A549 treated with Mapracorat at 1 μM for 4 hours (cell line): Measurements from ENCODE around the gene AKR7A3. TPM values are rescaled to one million over a fixed set of nuclear protein-coding genes. Genes with fewer than 3 reads are reported as not detected.

Experiments
- total RNA-seq: library from RNA; stranded (reverse); fragments of 200-300 nt; extraction: Qiagen RNA extraction; gene quantifications from 5 replicates; pipeline ENCODE4 v1.2.3, GENCODE V29; 2022

AKR7A3 gene
- total RNA-seq, result 0.09 to 0.32 TPM (median 0.12 TPM) in 5 replicates

DNA sequence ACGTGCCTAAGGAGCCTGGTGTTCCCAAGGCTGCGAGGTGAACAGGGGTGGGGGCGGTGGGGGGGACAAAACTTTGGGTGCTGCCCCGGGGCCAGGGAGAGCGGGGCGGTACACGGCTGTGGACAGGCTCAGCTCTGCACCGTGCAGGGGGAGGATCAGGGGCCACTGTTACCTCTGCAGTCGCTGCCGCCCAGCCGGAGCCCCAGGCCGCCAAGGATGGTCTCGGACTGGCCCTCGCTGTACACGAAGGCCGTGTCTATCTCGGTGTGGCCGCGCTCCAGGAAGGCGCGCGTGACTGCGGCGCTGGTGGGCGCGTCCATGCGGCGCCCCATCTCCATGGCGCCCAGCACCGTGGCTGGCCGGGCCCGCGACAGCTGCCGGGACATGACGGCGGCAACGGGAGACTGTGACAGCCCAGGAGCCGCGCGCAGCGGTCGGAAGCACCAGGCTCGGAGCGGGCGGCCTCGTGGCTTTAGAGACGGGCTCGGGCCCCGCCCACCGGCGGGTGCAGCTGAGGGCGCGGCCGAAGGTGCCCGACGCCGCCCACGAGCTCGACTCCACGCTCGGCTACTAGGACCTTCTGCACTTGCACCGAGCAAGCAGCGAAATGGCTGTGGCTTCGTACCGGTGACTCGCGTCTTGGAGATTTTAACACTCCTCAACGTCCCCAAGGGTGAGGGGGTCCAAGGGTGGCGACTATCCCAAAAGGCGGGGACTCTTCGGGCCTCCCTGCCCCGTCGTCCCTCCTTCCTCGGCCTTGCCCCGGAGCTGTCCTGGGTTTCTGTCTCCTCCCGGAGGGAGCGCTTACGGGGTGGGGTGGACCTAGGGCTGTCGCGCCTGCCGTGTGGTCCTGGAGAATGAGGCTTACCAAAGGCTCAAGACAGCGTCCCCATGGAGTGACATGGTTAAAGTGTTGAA lies at the start of gene AKR7A3:
Gene AKR7A3, minus strand, starts transcription at position 447 of the 918 bp plus-strand sequence. Its CDS starts 61 bp downstream, at position 386.

GRCh38 chr1:19311931-19312781 lies 23.6 kb upstream of the AKR7A3 start, which contains the start of the genes AKR7A2 and SLC66A1:
TSS of gene AKR7A2 (minus strand) at chr1:19312144. CDS start at chr1:19312124, 20 bp downstream.
TSS of gene SLC66A1 (plus strand) at chr1:19312326. CDS start at chr1:19317678, 5,352 bp downstream.

GRCh38 chr1:19251305-19252196 lies 37.0 kb downstream of the AKR7A3 start, which contains the start of the genes EMC1 and MRTO4:
TSS of gene EMC1 (minus strand) at chr1:19251524. CDS start at chr1:19251509, 15 bp downstream.
TSS of gene MRTO4 (plus strand) at chr1:19251805. CDS start at chr1:19251836, 31 bp downstream.

Other genes with a start within 250 kb of the AKR7A3 start
- 92.2 to 112 TPM (median 101 TPM) in 5 replicates for gene UBR4, start 78.5 kb downstream of the AKR7A3 start, total RNA-seq
- gene EMC1, start 37.2 kb downstream of the AKR7A3 start, total RNA-seq, result 27.6 to 38.5 TPM (median 33.3 TPM) in 5 replicates
- 63.6 to 72.7 TPM (median 65.2 TPM) in 5 replicates for gene MRTO4, start 37.0 kb downstream of the AKR7A3 start, total RNA-seq
- 36.8 to 54.8 TPM (median 51.6 TPM) in 5 replicates for gene AKR7A2, start 23.4 kb upstream of the AKR7A3 start, total RNA-seq
- gene SLC66A1, start 23.6 kb upstream of the AKR7A3 start, total RNA-seq, result 14.9 to 24.7 TPM (median 21.2 TPM) in 5 replicates
- 227 to 265 TPM (median 229 TPM) in 5 replicates for gene CAPZB, start 196.8 kb upstream of the AKR7A3 start, total RNA-seq